ENCODE results near the gene DOCK10. TPM values are rescaled to one million over a fixed set of nuclear protein-coding genes. Genes with fewer than 3 reads are reported as not detected.

DOCK10 gene
- polyA plus RNA-seq, 1 experiment, result 53.0 TPM

GRCh38 chr2:224843141-224843540 is 199.1 kb downstream of the DOCK10 start:
- no peak overlapping the region for H3K27ac ChIP-seq (ENCODE audit: low read depth, low read length)
- no peaks in the 10 kb centered on the region for H3K27me3 ChIP-seq (ENCODE audit: control insufficient read depth, insufficient read depth, low read length)
- no peak for TF ChIP-seq CTCF (IDR thresholded peaks at IDR 0.05; ENCODE audit: low read depth, low read length)
- ChIA-PET POLR2A (no interaction called here), CTCF (interaction anchor here (1.2 kb wide), 1 partner anchor 159 kb away, joined by 7 read pairs; no protein-coding TSS in a partner anchor)
- no peak overlapping the region for H3K4me3 ChIP-seq (ENCODE audit: low read depth, low read length)
- peaks cover 2% of the 10 kb centered on the region; the same call in 1 of the 2 replicates for H3K9me3 ChIP-seq (ENCODE audit: control insufficient read depth, insufficient read depth, low read length)
- no peak for DNase-seq (ENCODE audit: low read depth, low spot score)

GRCh38 chr2:224841910-224842309 is 200.4 kb downstream of the DOCK10 start:
- Histone ChIP-seq H3K27ac (ENCODE audit: low read depth, low read length) (no peak overlapping the region), H3K9me3 (ENCODE audit: control insufficient read depth, insufficient read depth, low read length) (peaks cover 2% of the 10 kb centered on the region; the same call in 1 of the 2 replicates), H3K27me3 (ENCODE audit: control insufficient read depth, insufficient read depth, low read length) (no peaks in the 10 kb centered on the region), H3K4me3 (ENCODE audit: low read depth, low read length) (no peak overlapping the region)
- ChIA-PET POLR2A (no interaction called here), CTCF (interaction anchor here (0.8 to 1.2 kb wide), 2 partner anchors 148 to 160 kb away, joined by 3 to 7 read pairs; no protein-coding TSS in a partner anchor)
- no peak for TF ChIP-seq CTCF (IDR thresholded peaks at IDR 0.05; ENCODE audit: low read depth, low read length)
- no peak for DNase-seq (ENCODE audit: low read depth, low spot score)

- no peak for TF ChIP-seq CTCF (IDR thresholded peaks at IDR 0.05; ENCODE audit: low read depth, low read length)
- Histone ChIP-seq H3K9me3 (ENCODE audit: control insufficient read depth, insufficient read depth, low read length) (peaks cover 2% of the 10 kb centered on the region; the same call in 1 of the 2 replicates), H3K27me3 (ENCODE audit: control insufficient read depth, insufficient read depth, low read length) (no peaks in the 10 kb centered on the region), H3K4me3 (ENCODE audit: low read depth, low read length) (no peak overlapping the region), H3K27ac (ENCODE audit: low read depth, low read length) (no peak overlapping the region)
- POLR2A ChIA-PET, result interaction anchor here (0.7 to 1.7 kb wide), 4 partner anchors 10 to 87 kb away, joined by 3 to 5 read pairs (median 4); no protein-coding TSS in a partner anchor
- CTCF ChIA-PET, result interaction anchor here (2.6 kb wide), 1 partner anchor 164 kb away, joined by 11 read pairs; no protein-coding TSS in a partner anchor
- DNase-seq (ENCODE audit: low read depth, low spot score), result no peak
These were observed 203.9 kb downstream of the DOCK10 start for GRCh38 chr2:224838335-224838734.

GRCh38 chr2:224837558-224837957 is 204.7 kb downstream of the DOCK10 start:
- ChIA-PET CTCF (interaction anchor here (2.6 kb wide), 1 partner anchor 164 kb away, joined by 11 read pairs; no protein-coding TSS in a partner anchor), POLR2A (interaction anchor here (1.0 to 1.7 kb wide), 4 partner anchors 11 to 45 kb away, joined by 3 to 5 read pairs (median 4); no protein-coding TSS in a partner anchor)
- DNase-seq (ENCODE audit: low read depth, low spot score), result peak; percentile 69
- peaks cover 2% of the 10 kb centered on the region; the same call in 1 of the 2 replicates for H3K9me3 ChIP-seq (ENCODE audit: control insufficient read depth, insufficient read depth, low read length)
- H3K27me3 ChIP-seq (ENCODE audit: control insufficient read depth, insufficient read depth, low read length), result no peaks in the 10 kb centered on the region
- H3K27ac ChIP-seq (ENCODE audit: low read depth, low read length), result no peak overlapping the region
- H3K4me3 ChIP-seq (ENCODE audit: low read depth, low read length), result no peak overlapping the region
- TF ChIP-seq CTCF (IDR thresholded peaks at IDR 0.05; ENCODE audit: low read depth, low read length), result no peak

- H3K27me3 ChIP-seq (ENCODE audit: control insufficient read depth, insufficient read depth, low read length), result no peaks in the 10 kb centered on the region
- CTCF ChIA-PET, result interaction anchor here (2.6 kb wide), 1 partner anchor 165 kb away, joined by 11 read pairs; no protein-coding TSS in a partner anchor
- TF ChIP-seq CTCF (IDR thresholded peaks at IDR 0.05; ENCODE audit: low read depth, low read length), result no peak
- no peak overlapping the region for H3K27ac ChIP-seq (ENCODE audit: low read depth, low read length)
- no peak overlapping the region for H3K4me3 ChIP-seq (ENCODE audit: low read depth, low read length)
- H3K9me3 ChIP-seq (ENCODE audit: control insufficient read depth, insufficient read depth, low read length), result peaks cover 2% of the 10 kb centered on the region; the same call in 1 of the 2 replicates
- DNase-seq (ENCODE audit: low read depth, low spot score), result no peak
- POLR2A ChIA-PET, result interaction anchor here (1.0 to 1.7 kb wide), 4 partner anchors 11 to 46 kb away, joined by 3 to 5 read pairs (median 4); no protein-coding TSS in a partner anchor
These were observed 205.2 kb downstream of the DOCK10 start for GRCh38 chr2:224837066-224837465.
